ENCODE data around the gene CFAP53. TPM values are rescaled to one million over a fixed set of nuclear protein-coding genes. Genes with fewer than 3 reads are reported as not detected.

CFAP53 gene
- total RNA-seq, 1 donor from 2014 or later = 0.29 TPM

- no peak overlapping the region for H3K4me3 ChIP-seq (ENCODE audit: low read depth, low read length)
- TF ChIP-seq CTCF (IDR thresholded peaks at IDR 0.05; ENCODE audit: insufficient read depth, low read length, poor library complexity, severe bottlenecking) = no peak
- no peak for DNase-seq (ENCODE audit: low read depth)
- H3K27me3 ChIP-seq (ENCODE audit: control insufficient read depth, insufficient read depth, low read length) = no peaks in the 10 kb centered on the region
- no peaks in the 10 kb centered on the region for H3K36me3 ChIP-seq (ENCODE audit: control insufficient read depth, insufficient read depth, low read length)
Observed at GRCh38 chr18:50285631-50286321, 19.5 kb upstream of the CFAP53 start.

- no peak for DNase-seq (ENCODE audit: low read depth)
- no peaks in the 10 kb centered on the region for H3K36me3 ChIP-seq (ENCODE audit: control insufficient read depth, insufficient read depth, low read length)
- TF ChIP-seq CTCF (IDR thresholded peaks at IDR 0.05; ENCODE audit: insufficient read depth, low read length, poor library complexity, severe bottlenecking) = no peak
Observed at GRCh38 chr18:50285071-50285470, 18.8 kb upstream of the CFAP53 start.

GRCh38 chr18:50284255-50284885 is 18.1 kb upstream of the CFAP53 start:
- no peak for TF ChIP-seq CTCF (IDR thresholded peaks at IDR 0.05; ENCODE audit: insufficient read depth, low read length, poor library complexity, severe bottlenecking)
- H3K27me3 ChIP-seq (ENCODE audit: control insufficient read depth, insufficient read depth, low read length) = no peaks in the 10 kb centered on the region
- no peaks in the 10 kb centered on the region for H3K36me3 ChIP-seq (ENCODE audit: control insufficient read depth, insufficient read depth, low read length)
- DNase-seq (ENCODE audit: low read depth) = no peak
- no peak overlapping the region for H3K4me3 ChIP-seq (ENCODE audit: low read depth, low read length)

More at GRCh38 chr18:50285071-50285470, 18.8 kb upstream of the CFAP53 start:
- Histone ChIP-seq H3K27me3 (ENCODE audit: control insufficient read depth, insufficient read depth, low read length) (no peaks in the 10 kb centered on the region), H3K4me3 (ENCODE audit: low read depth, low read length) (no peak overlapping the region)

- Histone ChIP-seq H3K27me3 (ENCODE audit: control insufficient read depth, insufficient read depth, low read length) (no peaks in the 10 kb centered on the region), H3K4me3 (ENCODE audit: low read depth, low read length) (no peak overlapping the region), H3K36me3 (ENCODE audit: control insufficient read depth, insufficient read depth, low read length) (no peaks in the 10 kb centered on the region)
- no peak for TF ChIP-seq CTCF (IDR thresholded peaks at IDR 0.05; ENCODE audit: insufficient read depth, low read length, poor library complexity, severe bottlenecking)
- DNase-seq (ENCODE audit: low read depth) = no peak
Observed at GRCh38 chr18:50283469-50284209, 17.3 kb upstream of the CFAP53 start.

GRCh38 chr18:50282521-50283335 is 16.4 kb upstream of the CFAP53 start:
- Histone ChIP-seq H3K36me3 (ENCODE audit: control insufficient read depth, insufficient read depth, low read length) (no peaks in the 10 kb centered on the region), H3K27me3 (ENCODE audit: control insufficient read depth, insufficient read depth, low read length) (no peaks in the 10 kb centered on the region), H3K4me3 (ENCODE audit: low read depth, low read length) (no peak overlapping the region)
- no peak for TF ChIP-seq CTCF (IDR thresholded peaks at IDR 0.05; ENCODE audit: insufficient read depth, low read length, poor library complexity, severe bottlenecking)
- no peak for DNase-seq (ENCODE audit: low read depth)

All from kidney epithelial cell (primary cell).